ENCODE measurements around the gene CAPN10.
"Not testable (repeated sequence)": the region's sequence is repeated elsewhere in the genome, so short reads cannot be mapped to it uniquely, and the experiment has no call there.

DNA sequence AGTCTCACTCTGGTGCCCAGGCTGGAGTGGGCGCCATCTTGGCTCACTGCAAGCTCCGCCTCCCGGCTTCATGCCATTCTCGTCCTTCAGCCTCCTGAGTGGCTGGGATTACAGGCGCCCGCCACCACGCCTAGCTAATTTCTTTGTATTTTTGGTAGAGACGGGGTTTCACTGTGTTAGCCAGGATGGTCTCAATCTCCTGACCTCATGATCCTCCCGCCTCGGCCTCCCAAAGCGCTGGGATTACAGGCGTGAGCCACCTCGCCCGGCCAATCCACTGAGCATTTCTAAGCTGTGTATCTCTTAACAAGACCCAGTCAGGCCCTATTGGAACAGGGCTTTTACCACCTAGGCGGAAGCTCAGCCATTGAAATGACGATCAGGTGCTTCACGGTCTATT is 23.3 kb upstream of the CAPN10 start:
- not testable (repeated sequence) for TF ChIP-seq EZH2 (IDR thresholded peaks at IDR 0.05); POLR2AphosphoS5 (IDR thresholded peaks at IDR 0.05; ENCODE audit: borderline replicate concordance, low read depth, low read length)
